Left colon (tissue), 2 donors: ENCODE results near the gene PLXNC1. TPM values are rescaled to one million over a fixed set of nuclear protein-coding genes. Genes with fewer than 3 reads are reported as not detected.

Source experiments
- ATAC-seq: fragments of 200-7000 bp; cut with Tn5 transposase; one replicate; pipeline ENCODE4 v1.9.1; 2020; ENCODE audit warnings: mild to moderate bottlenecking, moderate library complexity
- DNase-seq, 2 donors: peaks; one replicate each; pipeline ENCODE4 v3.0.0-alpha.2; 2020
- intact Hi-C, 2 donors: fragments of 100-400 bp; cut with DNase I in 1 of 2; cut with micrococcal nuclease in 1 of 2; formaldehyde crosslinking; loops; one replicate each; pipeline versions ENCODE4 v1.11.2 to v1.14.0; 2022; cut with DNase I, micrococcal nuclease
- total RNA-seq, 2 donors: library from RNA; stranded (reverse); fragmentation: NEBNext Ultra II Directional; extraction: Animal tissue kit (Norgen Biotek cat#: 25700); gene quantifications; one replicate each; pipeline ENCODE4 v1.2.1, GENCODE V29; 2021
- donor health status: DM: no; HTN: no; CAD: no.
- donor health status: DM: yes; HTN: yes; CAD: no.

Gene PLXNC1
- total RNA-seq, 2 donors from 2014 or later: 7.4 to 11.2 TPM

DNA sequence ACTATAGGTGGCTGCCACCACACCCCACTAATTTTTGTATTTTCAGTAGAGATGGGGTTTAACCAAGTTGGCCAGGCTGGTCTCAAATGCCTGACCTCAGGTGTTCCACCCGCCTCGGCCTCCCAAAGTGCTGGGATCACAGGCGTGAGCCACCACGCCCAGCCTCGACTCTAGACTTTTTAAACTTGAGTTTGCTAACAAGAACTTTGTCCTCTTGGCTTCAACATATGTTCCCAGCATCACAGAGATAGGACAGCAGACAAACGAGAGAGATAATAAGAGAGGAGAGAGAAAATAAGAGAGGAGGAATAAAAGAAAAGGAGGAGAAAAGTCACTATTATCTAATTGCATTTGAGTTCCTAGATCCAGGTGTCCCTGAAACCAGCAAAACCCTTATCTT, 192.2 kb downstream of the PLXNC1 start:
- DNase-seq: peak in 1 of 2 donors; percentile 37
- ATAC-seq: peak; percentile 77
- intact Hi-C loops: no loop called here

GRCh38 chr12:94353130-94353529, 204.8 kb downstream of the PLXNC1 start:
- intact Hi-C loops: no loop called here
- no peak for ATAC-seq
- no peak for DNase-seq
